Thyroid gland (tissue), 4 donors: ENCODE data around the gene MFGE8. TPM values are rescaled to one million over a fixed set of nuclear protein-coding genes. Genes with fewer than 3 reads are reported as not detected.

Source experiments
- DNase-seq, 2 donors: peaks; one replicate each; pipeline ENCODE4 v3.0.0-alpha.2; 2019
- H3K27ac ChIP-seq, 3 donors: fragments of 200-600 bp; sonication (generic); 1 replicate in 2 of 3; 2 replicates in 1 of 3; pipeline ENCODE4 v1.5.1; 2016 to 2019; ENCODE audit warnings: mild to moderate bottlenecking in 1 of 3, moderate library complexity in 1 of 3
- H3K27me3 ChIP-seq: fragments of 200-600 bp; sonication (generic); one replicate; pipeline ENCODE4 v1.5.1; 2019
- H3K36me3 ChIP-seq, 2 donors: fragments of 200-600 bp; sonication (generic); one replicate each; pipeline ENCODE4 v1.5.1; 2016 to 2019
- H3K4me1 ChIP-seq, 2 donors: fragments of 200-600 bp; sonication (generic); one replicate each; pipeline ENCODE4 v1.5.1; 2017 to 2019
- H3K4me3 ChIP-seq, 3 donors: fragments of 200-600 bp; sonication (generic); replicated peaks in 1 of 3; 1 replicate in 2 of 3; 2 replicates in 1 of 3; pipeline ENCODE4 v1.5.1; 2016; ENCODE audit warnings: mild to moderate bottlenecking in 1 of 3
- H3K9me3 ChIP-seq: fragments of 200-600 bp; sonication (generic); one replicate; pipeline ENCODE4 v1.5.1; 2017
- POLR2A ChIP-seq, 2 donors: fragments of 450-650 bp; IDR thresholded peaks; one replicate each; pipeline ENCODE4 v1.6.1; 2017; ENCODE audit warnings: antibody characterized with exemption in 2 of 2, mild to moderate bottlenecking in 2 of 2, moderate library complexity in 1 of 2
- WGBS, 2 donors: methylation state at CpG; one replicate each; pipeline ENCODE4 v1.1.5; 2017; 5-methylcytosine and 5-hydroxymethylcytosine counted together
- intact Hi-C: fragments of 100-400 bp; cut with DNase I; formaldehyde crosslinking; loops from one replicate; pipeline ENCODE4 v1.15.1; 2023
- total RNA-seq, 4 donors: library from RNA; depleted of rRNA; stranded (reverse); fragments of >200 nt; gene quantifications; one replicate each; pipeline ENCODE4 v1.2.3, GENCODE V29; 2016
- TF ChIP-seq, protein P1 (sequence below), 6 experiments: fragments of 200-600 bp in 3 of 6; fragments of 450-650 bp in 3 of 6; sonication (generic) in 3 of 6; IDR thresholded peaks; one replicate each; pipeline ENCODE4 v1.5.1; 2016 to 2019; ENCODE audit warnings: antibody characterized with exemption in 6 of 6, mild to moderate bottlenecking in 2 of 6, inconsistent platforms in 1 of 6, moderate library complexity in 1 of 6

MFGE8 gene
- total RNA-seq, 4 donors from 2014 or later: 94.8 to 161 (median 101) TPM

DNA sequence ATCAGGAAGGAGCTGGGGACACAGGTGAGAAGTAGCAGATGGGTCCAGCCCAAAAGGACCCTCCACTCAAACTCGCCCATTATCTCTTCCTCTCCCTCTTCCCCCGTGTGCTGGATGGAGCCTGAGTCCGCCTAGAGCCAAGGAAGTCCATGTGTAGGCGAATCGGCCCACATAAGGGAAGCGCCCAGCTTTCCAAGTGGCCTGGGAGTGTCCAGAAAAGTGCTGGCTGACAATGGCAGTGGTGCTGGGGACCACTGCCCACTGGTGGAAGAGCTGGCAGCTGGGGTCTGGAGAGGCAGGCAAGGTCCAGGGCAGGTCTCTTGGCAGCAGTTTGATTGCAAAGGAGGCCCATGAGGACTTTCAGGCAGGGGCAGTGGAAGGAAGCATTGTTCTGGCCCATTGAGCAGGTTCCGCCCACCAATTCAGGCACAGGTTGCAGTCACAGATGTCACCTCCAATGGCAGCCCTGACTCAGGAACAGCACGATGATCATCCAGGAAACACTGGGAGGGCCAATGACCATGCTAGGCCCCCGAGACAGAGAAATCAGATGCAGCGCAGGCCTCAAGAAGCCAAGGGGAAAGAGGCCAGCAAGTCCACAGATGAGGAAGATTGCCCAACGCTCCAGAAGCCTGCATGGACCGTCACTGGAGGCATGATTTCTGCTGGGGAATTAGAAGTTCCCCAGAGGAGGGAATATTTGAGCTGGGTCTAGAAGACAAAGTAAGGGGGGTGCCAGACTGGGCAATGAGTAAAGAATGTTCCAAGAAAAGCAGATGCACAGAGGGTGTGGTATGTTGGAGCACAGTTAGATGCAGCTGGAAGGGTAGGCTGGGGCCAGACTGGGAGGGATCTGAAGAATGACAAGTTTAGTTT is 3.0 kb downstream of the MFGE8 start:
- no peaks in the 10 kb centered on the region for H3K27me3 ChIP-seq
- no peaks in the 10 kb centered on the region for H3K36me3 ChIP-seq
- H3K4me1 ChIP-seq: peaks cover 0 to 24% of the 10 kb centered on the region in 2 donors
- no peak for TF ChIP-seq POLR2A (IDR thresholded peaks at IDR 0.05)
- TF ChIP-seq, protein P1, sequence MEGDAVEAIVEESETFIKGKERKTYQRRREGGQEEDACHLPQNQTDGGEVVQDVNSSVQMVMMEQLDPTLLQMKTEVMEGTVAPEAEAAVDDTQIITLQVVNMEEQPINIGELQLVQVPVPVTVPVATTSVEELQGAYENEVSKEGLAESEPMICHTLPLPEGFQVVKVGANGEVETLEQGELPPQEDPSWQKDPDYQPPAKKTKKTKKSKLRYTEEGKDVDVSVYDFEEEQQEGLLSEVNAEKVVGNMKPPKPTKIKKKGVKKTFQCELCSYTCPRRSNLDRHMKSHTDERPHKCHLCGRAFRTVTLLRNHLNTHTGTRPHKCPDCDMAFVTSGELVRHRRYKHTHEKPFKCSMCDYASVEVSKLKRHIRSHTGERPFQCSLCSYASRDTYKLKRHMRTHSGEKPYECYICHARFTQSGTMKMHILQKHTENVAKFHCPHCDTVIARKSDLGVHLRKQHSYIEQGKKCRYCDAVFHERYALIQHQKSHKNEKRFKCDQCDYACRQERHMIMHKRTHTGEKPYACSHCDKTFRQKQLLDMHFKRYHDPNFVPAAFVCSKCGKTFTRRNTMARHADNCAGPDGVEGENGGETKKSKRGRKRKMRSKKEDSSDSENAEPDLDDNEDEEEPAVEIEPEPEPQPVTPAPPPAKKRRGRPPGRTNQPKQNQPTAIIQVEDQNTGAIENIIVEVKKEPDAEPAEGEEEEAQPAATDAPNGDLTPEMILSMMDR (IDR thresholded peaks at IDR 0.05): no peak
- intact Hi-C loops: loop anchor here (10.0 kb wide), 1 partner anchor 105 kb away; no protein-coding TSS in a partner anchor
- H3K4me3 ChIP-seq: no peak overlapping the region
- H3K9me3 ChIP-seq: no peaks in the 10 kb centered on the region
- DNase-seq: peak; percentile 70 to 76
- WGBS, 2 donors: 68 to 74% methylated on average over 12 of the region's 12 CpGs
- H3K27ac ChIP-seq: no peak overlapping the region

DNA sequence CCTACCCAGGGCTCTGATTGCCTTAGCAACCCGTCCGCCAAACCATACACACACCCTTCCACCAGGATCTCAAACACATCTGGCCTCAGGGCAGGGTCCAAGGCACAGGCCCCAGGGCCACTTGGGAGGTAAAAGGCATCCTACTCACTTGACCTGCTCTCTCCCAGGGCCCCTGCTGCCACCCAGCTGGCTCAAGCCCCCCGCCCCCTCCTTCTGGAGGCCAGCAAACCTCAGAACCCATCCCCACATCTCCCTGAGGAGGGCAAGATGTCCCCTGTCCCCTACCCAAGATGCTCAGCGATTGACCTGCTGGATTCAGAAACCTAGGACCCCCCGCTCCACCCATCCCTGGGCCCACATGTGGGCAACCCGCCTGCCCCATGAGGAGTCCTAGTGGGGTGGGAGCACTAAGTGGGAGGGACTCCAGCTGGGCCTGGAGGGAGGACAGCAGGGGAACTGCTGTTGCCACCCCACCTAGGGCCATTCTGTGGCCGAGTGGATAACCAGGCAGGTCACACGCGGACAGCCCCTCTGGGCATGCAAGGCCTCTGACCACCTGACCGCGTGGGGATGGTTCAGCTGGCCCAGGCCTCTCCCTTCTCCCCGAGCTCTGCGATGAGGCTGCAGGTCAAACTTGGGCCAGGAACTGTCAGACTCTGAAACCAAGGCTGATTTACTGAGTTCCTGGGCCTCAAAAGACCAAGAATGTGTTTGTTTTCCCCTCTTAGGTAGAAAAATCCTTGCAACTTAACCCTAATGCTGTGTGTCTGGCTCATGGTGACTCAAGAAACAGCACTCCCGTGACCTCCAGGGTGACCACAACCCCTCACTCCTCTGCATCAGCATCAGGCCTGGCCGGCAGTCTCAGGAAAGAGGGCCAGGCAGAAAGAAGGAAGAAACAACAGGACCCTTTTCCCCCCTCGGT is 4.2 kb downstream of the MFGE8 start:
- Histone ChIP-seq H3K27ac (no peak overlapping the region), H3K4me1 (peaks cover 3 to 32% of the 10 kb centered on the region in 2 donors), H3K36me3 (no peaks in the 10 kb centered on the region), H3K27me3 (no peaks in the 10 kb centered on the region), H3K4me3 (no peak overlapping the region), H3K9me3 (no peaks in the 10 kb centered on the region)
- no peak for TF ChIP-seq POLR2A (IDR thresholded peaks at IDR 0.05)
- TF ChIP-seq, protein P1 (IDR thresholded peaks at IDR 0.05): no peak
- WGBS, 2 donors: 85 to 96% methylated on average over 13 to 14 of the region's 16 CpGs
- no peak for DNase-seq
- intact Hi-C loops: loop anchor here (10.0 kb wide), 1 partner anchor 106 kb away; no protein-coding TSS in a partner anchor

DNA sequence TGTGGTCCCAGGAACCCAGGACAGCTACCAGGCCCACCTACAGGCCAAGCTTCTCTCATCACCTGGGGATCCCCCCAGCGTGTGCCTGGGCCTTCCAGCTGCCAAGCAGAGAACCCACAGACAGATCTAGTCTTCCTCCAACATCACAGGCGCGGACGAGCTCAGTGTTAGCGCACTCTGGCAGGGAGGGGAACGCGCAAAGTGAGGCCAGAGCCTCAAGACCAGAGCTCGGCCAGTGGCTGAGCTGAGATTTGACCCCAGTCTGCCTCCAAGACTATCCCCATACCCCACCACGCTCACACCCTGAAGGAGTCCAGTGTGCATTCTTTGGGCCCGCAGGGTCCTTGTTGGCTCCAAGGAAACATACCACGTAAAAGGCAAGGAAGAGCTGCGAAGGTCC is 5.1 kb downstream of the MFGE8 start:
- Histone ChIP-seq H3K4me1 (peaks cover 3 to 32% of the 10 kb centered on the region in 2 donors), H3K36me3 (no peaks in the 10 kb centered on the region), H3K27ac (no peak overlapping the region), H3K27me3 (no peaks in the 10 kb centered on the region), H3K9me3 (no peaks in the 10 kb centered on the region), H3K4me3 (no peak overlapping the region)
- TF ChIP-seq POLR2A (IDR thresholded peaks at IDR 0.05): no peak
- TF ChIP-seq, protein P1 (IDR thresholded peaks at IDR 0.05): no peak
- intact Hi-C loops: loop anchor here (10.0 kb wide), 1 partner anchor 107 kb away; no protein-coding TSS in a partner anchor
- no peak for DNase-seq
- WGBS, 2 donors: 85 to 98% methylated on average over 8 to 12 of the region's 12 CpGs

DNA sequence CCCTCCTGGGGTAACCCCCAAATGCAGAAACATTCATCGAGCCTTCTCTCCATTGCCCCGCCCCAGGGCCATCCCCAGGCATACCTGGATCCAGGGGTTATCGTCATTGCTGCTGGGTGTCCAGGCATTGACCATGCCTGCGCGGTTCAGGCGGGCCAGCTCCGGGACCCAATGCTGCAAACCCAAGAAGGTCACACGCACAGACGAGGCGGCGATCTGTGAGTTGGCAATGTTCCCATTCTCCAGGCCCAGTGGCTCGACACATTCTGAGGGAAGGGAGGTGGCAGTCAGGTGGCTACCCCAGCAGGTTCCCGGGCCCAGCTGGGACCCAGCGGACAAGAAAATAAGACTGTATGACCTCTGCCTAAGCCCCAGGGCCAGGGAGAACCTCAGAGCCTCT is 6.1 kb downstream of the MFGE8 start:
- Histone ChIP-seq H3K27ac (no peak overlapping the region), H3K9me3 (no peaks in the 10 kb centered on the region), H3K4me1 (peaks cover 3 to 25% of the 10 kb centered on the region in 2 donors), H3K4me3 (no peak overlapping the region), H3K36me3 (no peaks in the 10 kb centered on the region), H3K27me3 (no peaks in the 10 kb centered on the region)
- intact Hi-C loops: loop anchor here (10.0 kb wide), 1 partner anchor 108 kb away; no protein-coding TSS in a partner anchor
- DNase-seq: no peak
- no peak for TF ChIP-seq POLR2A (IDR thresholded peaks at IDR 0.05)
- TF ChIP-seq, protein P1 (IDR thresholded peaks at IDR 0.05): no peak
- WGBS, 2 donors: 86 to 91% methylated on average over 7 to 13 of the region's 14 CpGs
